ENCODE results near the gene FBXO10.
A peak's percentile ranks its signal among the peaks of the same experiment; 100 is the strongest.

The FBXO10 gene

GRCh38 chr9:37592108-37592951 lies 16.1 kb upstream of the FBXO10 start, which contains the start of gene TOMM5:
TSS of gene TOMM5 (minus strand) at chr9:37592597. CDS start at chr9:37592532, 65 bp downstream.
- DNase-seq (ENCODE audit: low read depth in 1 of 2, low spot score in 1 of 2): peak; percentile 75 to 81

- no peak for DNase-seq (ENCODE audit: low read depth in 1 of 2, low spot score in 1 of 2)
These were observed 11.3 kb upstream of the FBXO10 start for GRCh38 chr9:37587521-37587920.

- DNase-seq (ENCODE audit: low read depth in 1 of 2, low spot score in 1 of 2): no peak
These were observed 7.4 kb upstream of the FBXO10 start for GRCh38 chr9:37583522-37584121.

GRCh38 chr9:37582548-37583157 lies 6.5 kb upstream of the FBXO10 start:
- no peak for DNase-seq (ENCODE audit: low read depth in 1 of 2, low spot score in 1 of 2)

- DNase-seq (ENCODE audit: low read depth in 1 of 2, low spot score in 1 of 2): no peak
These were observed 667 bp downstream of the FBXO10 start for GRCh38 chr9:37575511-37575914.

GRCh38 chr9:37575001-37575400 lies 1.2 kb downstream of the FBXO10 start:
- no peak for DNase-seq (ENCODE audit: low read depth in 1 of 2, low spot score in 1 of 2)

GRCh38 chr9:37574241-37574721 lies 1.9 kb downstream of the FBXO10 start:
- DNase-seq (ENCODE audit: low read depth in 1 of 2, low spot score in 1 of 2): no peak

- no peak for DNase-seq (ENCODE audit: low read depth in 1 of 2, low spot score in 1 of 2)
These were observed 4.9 kb downstream of the FBXO10 start for GRCh38 chr9:37571282-37571681.

- DNase-seq (ENCODE audit: low read depth in 1 of 2, low spot score in 1 of 2): no peak
These were observed 9.5 kb downstream of the FBXO10 start for GRCh38 chr9:37566716-37567115.

- DNase-seq (ENCODE audit: low read depth in 1 of 2, low spot score in 1 of 2): no peak
These were observed 10.2 kb downstream of the FBXO10 start for GRCh38 chr9:37565661-37566618.

- DNase-seq (ENCODE audit: low read depth in 1 of 2, low spot score in 1 of 2): no peak
These were observed 11.3 kb downstream of the FBXO10 start for GRCh38 chr9:37564916-37565315.

GRCh38 chr9:37563806-37564513 lies 12.2 kb downstream of the FBXO10 start:
- DNase-seq (ENCODE audit: low read depth in 1 of 2, low spot score in 1 of 2): no peak

- no peak for DNase-seq (ENCODE audit: low read depth in 1 of 2, low spot score in 1 of 2)
These were observed 13.4 kb downstream of the FBXO10 start for GRCh38 chr9:37562826-37563225.

- no peak for DNase-seq (ENCODE audit: low read depth in 1 of 2, low spot score in 1 of 2)
These were observed 14.5 kb downstream of the FBXO10 start for GRCh38 chr9:37561682-37562081.

- no peak for DNase-seq (ENCODE audit: low read depth in 1 of 2, low spot score in 1 of 2)
These were observed 16.2 kb downstream of the FBXO10 start for GRCh38 chr9:37559855-37560592.

- DNase-seq (ENCODE audit: low read depth in 1 of 2, low spot score in 1 of 2): no peak
These were observed 17.1 kb downstream of the FBXO10 start for GRCh38 chr9:37559125-37559524.

- no peak for DNase-seq (ENCODE audit: low read depth in 1 of 2, low spot score in 1 of 2)
These were observed 20.4 kb downstream of the FBXO10 start for GRCh38 chr9:37555786-37556185.

GRCh38 chr9:37554318-37554717 lies 21.9 kb downstream of the FBXO10 start:
- no peak for DNase-seq (ENCODE audit: low read depth in 1 of 2, low spot score in 1 of 2)

GRCh38 chr9:37551888-37552287 lies 24.3 kb downstream of the FBXO10 start:
- DNase-seq (ENCODE audit: low read depth in 1 of 2, low spot score in 1 of 2): no peak

GRCh38 chr9:37551468-37551867 lies 24.7 kb downstream of the FBXO10 start:
- DNase-seq (ENCODE audit: low read depth in 1 of 2, low spot score in 1 of 2): no peak

Measured in stimulated activated CD4-positive, alpha-beta T cell treated with anti-CD3 and anti-CD28 coated beads, Interleukin-15, amount 100 ng/mL, for 1 hour (primary cell).